HepG2 (cell line): ENCODE data around the gene SCGB1D4. TPM values are rescaled to one million over a fixed set of nuclear protein-coding genes. Genes with fewer than 3 reads are reported as not detected.

Experiments used
- DZIP1 ChIP-seq: sonication (generic); formaldehyde crosslinking; IDR thresholded peaks from 2 replicates; pipeline ENCODE4 v1.5.0; 2020; ENCODE audit warnings: mild to moderate bottlenecking, missing genetic modification reagents
- NCOA2 ChIP-seq: sonication (generic); formaldehyde crosslinking; IDR thresholded peaks from 2 replicates; pipeline ENCODE4 v1.8.0; 2022; ENCODE audit warnings: inconsistent platforms
- PRPF4 ChIP-seq: fragments of 200-400 bp; formaldehyde crosslinking; IDR thresholded peaks from 2 replicates; pipeline ENCODE4 v1.6.1; 2016; ENCODE audit warnings: low read length, low read depth; ENCODE audit not compliant: poor library complexity, severe bottlenecking
- REST ChIP-seq, 2 experiments: IDR thresholded peaks; 2 replicates each; pipeline ENCODE4 v1.6.1; 2011 to 2012; ENCODE audit warnings: low read length in 2 of 2, borderline replicate concordance in 1 of 2, low read depth in 1 of 2, mild to moderate bottlenecking in 1 of 2, moderate library complexity in 1 of 2
- REXO4 ChIP-seq: sonication (generic); formaldehyde crosslinking; IDR thresholded peaks from 2 replicates; pipeline ENCODE4 v1.8.0; 2022; ENCODE audit warnings: missing genetic modification reagents, mild to moderate bottlenecking, borderline replicate concordance
- SAP130 ChIP-seq: IDR thresholded peaks from 2 replicates; pipeline ENCODE4 v1.6.1; 2016; ENCODE audit warnings: low read depth
- SRY ChIP-seq: sonication (generic); formaldehyde crosslinking; IDR thresholded peaks from 2 replicates; pipeline ENCODE4 v1.8.0; 2022; ENCODE audit warnings: mild to moderate bottlenecking, missing genetic modification reagents
- STAT5B ChIP-seq: sonication (generic); formaldehyde crosslinking; IDR thresholded peaks from 2 replicates; pipeline ENCODE4 v1.4.0; 2020; ENCODE audit warnings: missing genetic modification reagents
- THRA ChIP-seq: sonication (generic); formaldehyde crosslinking; IDR thresholded peaks from 2 replicates; pipeline ENCODE4 v1.4.0; 2020; ENCODE audit warnings: missing genetic modification reagents, borderline replicate concordance
- ZFP37 ChIP-seq: sonication (generic); formaldehyde crosslinking; IDR thresholded peaks from 2 replicates; pipeline ENCODE4 v1.4.0; 2020; ENCODE audit warnings: missing genetic modification reagents, borderline replicate concordance
- ZIK1 ChIP-seq: sonication (generic); formaldehyde crosslinking; IDR thresholded peaks from 2 replicates; pipeline ENCODE4 v1.5.0; 2020; ENCODE audit warnings: mild to moderate bottlenecking, low read depth, missing genetic modification reagents, borderline replicate concordance
- ZNF12 ChIP-seq: sonication (generic); formaldehyde crosslinking; IDR thresholded peaks from 2 replicates; pipeline ENCODE4 v1.5.0; 2020; ENCODE audit warnings: missing genetic modification reagents
- ZNF260 ChIP-seq: sonication (generic); formaldehyde crosslinking; IDR thresholded peaks from 2 replicates; pipeline ENCODE4 v1.4.0; 2020; ENCODE audit warnings: missing genetic modification reagents, low read depth, mild to moderate bottlenecking, borderline replicate concordance
- ZNF331 ChIP-seq: sonication (generic); formaldehyde crosslinking; IDR thresholded peaks from 2 replicates; pipeline ENCODE4 v1.4.0; 2020; ENCODE audit warnings: missing genetic modification reagents
- ZNF567 ChIP-seq: sonication (generic); formaldehyde crosslinking; IDR thresholded peaks from 2 replicates; pipeline ENCODE4 v1.8.1; 2023; ENCODE audit warnings: mild to moderate bottlenecking, missing genetic modification reagents, borderline replicate concordance
- polyA plus RNA-seq, 8 experiments: library from polyadenylated mRNA; depleted of rRNA in 3 of 8; stranded (reverse) in 7 of 8; unstranded in 1 of 8; fragments of >200 nt; fragmentation: Illumina TruSeq in 4 of 8; extraction: Trizol in 4 of 8; gene quantifications; 2 replicates each; pipeline versions ENCODE4 v1.2.1 to v1.2.3, GENCODE V29; 2011 to 2016; ENCODE audit warnings: low read depth in 4 of 8, missing spikeins in 1 of 8, mixed read lengths in 1 of 8; ENCODE audit not compliant: insufficient read depth in 1 of 8
- total RNA-seq, 5 experiments: library from RNA; depleted of rRNA; stranded (reverse); fragments of >200 nt; fragmentation: Illumina TruSeq; extraction: Trizol; gene quantifications; 2 replicates each; pipeline ENCODE4 v1.2.3, GENCODE V29; 2016; ENCODE audit warnings: low read depth in 1 of 5
- TF ChIP-seq, protein P1 (sequence below): sonication (generic); formaldehyde crosslinking; IDR thresholded peaks from 2 replicates; pipeline ENCODE4 v1.4.0; 2020; ENCODE audit warnings: missing genetic modification reagents
- TF ChIP-seq, protein P2 (sequence below): sonication (generic); formaldehyde crosslinking; IDR thresholded peaks from 2 replicates; pipeline ENCODE4 v1.5.0; 2020; ENCODE audit warnings: missing genetic modification reagents, mild to moderate bottlenecking, borderline replicate concordance

Gene SCGB1D4
- total and polyA plus RNA-seq, 2 of the 13 experiments (the other 11 are each of a cell fraction or from before 2014, with no cell fraction given) = not detected

- TF ChIP-seq, protein P1, sequence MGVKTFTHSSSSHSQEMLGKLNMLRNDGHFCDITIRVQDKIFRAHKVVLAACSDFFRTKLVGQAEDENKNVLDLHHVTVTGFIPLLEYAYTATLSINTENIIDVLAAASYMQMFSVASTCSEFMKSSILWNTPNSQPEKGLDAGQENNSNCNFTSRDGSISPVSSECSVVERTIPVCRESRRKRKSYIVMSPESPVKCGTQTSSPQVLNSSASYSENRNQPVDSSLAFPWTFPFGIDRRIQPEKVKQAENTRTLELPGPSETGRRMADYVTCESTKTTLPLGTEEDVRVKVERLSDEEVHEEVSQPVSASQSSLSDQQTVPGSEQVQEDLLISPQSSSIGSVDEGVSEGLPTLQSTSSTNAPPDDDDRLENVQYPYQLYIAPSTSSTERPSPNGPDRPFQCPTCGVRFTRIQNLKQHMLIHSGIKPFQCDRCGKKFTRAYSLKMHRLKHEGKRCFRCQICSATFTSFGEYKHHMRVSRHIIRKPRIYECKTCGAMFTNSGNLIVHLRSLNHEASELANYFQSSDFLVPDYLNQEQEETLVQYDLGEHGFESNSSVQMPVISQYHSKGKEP (CRISPR knock-in tag) = no peak
- TF ChIP-seq ZNF260 (CRISPR knock-in tag) (no peak), THRA (no peak), REXO4 (no peak), REST (IDR thresholded peaks at IDR 0.05; ENCODE audit: borderline replicate concordance in 1 of 2, low read depth in 1 of 2, low read length in 2 of 2) (peak; percentile 71 to 95), ZNF12 (CRISPR knock-in tag) (0 out of 2 replicates have a peak, but pooled peaks have one; percentile 14), SAP130 (CRISPR knock-in tag) (peak; percentile 36; the same call in 1 of the 2 replicates), ZNF567 (CRISPR knock-in tag) (no peak), ZIK1 (CRISPR knock-in tag) (no peak), DZIP1 (CRISPR knock-in tag) (no peak), ZNF331 (CRISPR knock-in tag) (no peak), NCOA2 (CRISPR knock-in tag) (no peak), ZFP37 (CRISPR knock-in tag) (peak; percentile 74; the same call in 1 of the 2 replicates), PRPF4 (no peak), SRY (CRISPR knock-in tag) (0 out of 2 replicates have a peak, but pooled peaks have one; percentile 35), STAT5B (CRISPR knock-in tag) (no peak)
- TF ChIP-seq, protein P2, sequence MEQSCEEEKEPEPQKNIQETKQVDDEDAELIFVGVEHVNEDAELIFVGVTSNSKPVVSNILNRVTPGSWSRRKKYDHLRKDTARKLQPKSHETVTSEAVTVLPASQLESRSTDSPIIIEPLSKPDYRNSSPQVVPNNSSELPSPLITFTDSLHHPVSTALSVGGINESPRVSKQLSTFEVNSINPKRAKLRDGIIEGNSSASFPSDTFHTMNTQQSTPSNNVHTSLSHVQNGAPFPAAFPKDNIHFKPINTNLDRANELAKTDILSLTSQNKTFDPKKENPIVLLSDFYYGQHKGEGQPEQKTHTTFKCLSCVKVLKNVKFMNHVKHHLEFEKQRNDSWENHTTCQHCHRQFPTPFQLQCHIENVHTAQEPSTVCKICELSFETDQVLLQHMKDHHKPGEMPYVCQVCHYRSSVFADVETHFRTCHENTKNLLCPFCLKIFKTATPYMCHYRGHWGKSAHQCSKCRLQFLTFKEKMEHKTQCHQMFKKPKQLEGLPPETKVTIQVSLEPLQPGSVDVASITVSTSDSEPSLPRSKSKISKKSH (CRISPR knock-in tag) = no peak
These were observed 3.4 kb downstream of the SCGB1D4 start (continued) for GRCh38 chr11:62295504-62295903.
